Stimulated activated naive CD4-positive, alpha-beta T cell treated with Interleukin-2 at 50 U/mL for 16 hours (primary cell): ENCODE results near the gene ACSL6.

ENCODE experiments used
- DNase-seq: peaks from one replicate; lab custom pipeline; 2025; lab: John Stamatoyannopoulos, UW

The ACSL6 gene

GRCh38 chr5:131979816-131980215 lies 31.6 kb downstream of the ACSL6 start:
- no peak for DNase-seq

GRCh38 chr5:131977212-131977604 lies 34.2 kb downstream of the ACSL6 start:
- DNase-seq = no peak

- no peak for DNase-seq
These were observed 34.8 kb downstream of the ACSL6 start for GRCh38 chr5:131976414-131977211.

- peak; percentile 9 for DNase-seq
These were observed 36.3 kb downstream of the ACSL6 start for GRCh38 chr5:131974956-131975726.

- no peak for DNase-seq
These were observed 36.9 kb downstream of the ACSL6 start for GRCh38 chr5:131974622-131974955.

- no peak for DNase-seq
These were observed 37.4 kb downstream of the ACSL6 start for GRCh38 chr5:131974016-131974415.

GRCh38 chr5:131973089-131973712 lies 38.3 kb downstream of the ACSL6 start:
- no peak for DNase-seq

- no peak for DNase-seq
These were observed 43.0 kb downstream of the ACSL6 start for GRCh38 chr5:131968396-131968954.

- no peak for DNase-seq
These were observed 44.9 kb downstream of the ACSL6 start for GRCh38 chr5:131966551-131966950.

GRCh38 chr5:131965826-131966415 lies 45.5 kb downstream of the ACSL6 start:
- no peak for DNase-seq

GRCh38 chr5:131959906-131960305 lies 51.6 kb downstream of the ACSL6 start:
- no peak for DNase-seq

GRCh38 chr5:131959136-131959535 lies 52.3 kb downstream of the ACSL6 start:
- no peak for DNase-seq

- DNase-seq = no peak
These were observed 53.6 kb downstream of the ACSL6 start for GRCh38 chr5:131957721-131958441.

- no peak for DNase-seq
These were observed 57.5 kb downstream of the ACSL6 start for GRCh38 chr5:131953969-131954368.

GRCh38 chr5:131952301-131952857 lies 59.1 kb downstream of the ACSL6 start:
- DNase-seq = no peak

- DNase-seq = no peak
These were observed 60.8 kb downstream of the ACSL6 start for GRCh38 chr5:131950706-131951105.

GRCh38 chr5:131947445-131947844 lies 64.0 kb downstream of the ACSL6 start:
- no peak for DNase-seq

- DNase-seq = no peak
These were observed 65.8 kb downstream of the ACSL6 start, which contains the start of gene MEIKIN for GRCh38 chr5:131945551-131946168. TSS of gene MEIKIN (minus strand) at chr5:131945663. CDS start at chr5:131945505, 158 bp downstream.

GRCh38 chr5:131944702-131945550 lies 66.5 kb downstream of the ACSL6 start:
- DNase-seq = no peak

GRCh38 chr5:131943916-131944315 lies 67.5 kb downstream of the ACSL6 start:
- no peak for DNase-seq
